ENCODE data around the gene DNER. TPM values are rescaled to one million over a fixed set of nuclear protein-coding genes. Genes with fewer than 3 reads are reported as not detected.

DNER gene
- total RNA-seq, 2 donors from 2014 or later: 2.6 to 6.0 TPM

DNA sequence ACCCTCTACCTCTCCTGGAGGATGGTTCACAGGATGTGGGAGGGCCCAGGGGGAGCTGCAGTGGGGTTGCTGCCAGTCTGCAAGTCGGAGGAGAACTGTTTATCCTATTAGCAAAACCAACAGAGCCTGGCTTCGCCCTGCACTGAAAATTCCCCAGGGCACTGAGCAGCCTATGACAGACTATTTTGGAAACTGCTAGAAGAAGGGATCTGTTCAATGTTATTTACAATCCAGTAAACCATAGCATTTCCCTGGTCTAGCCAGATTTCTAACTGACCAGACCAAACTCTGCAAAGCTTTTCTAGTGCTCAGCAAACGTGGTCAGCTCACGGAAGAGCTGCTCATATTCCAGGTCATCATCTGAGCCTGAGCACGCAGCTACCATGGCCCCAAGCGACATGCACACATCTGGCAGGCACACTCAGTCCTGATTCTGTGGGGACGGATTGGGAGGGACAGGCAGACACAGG lies 378.4 kb downstream of the DNER start:
- no peaks in the 10 kb centered on the region for H3K36me3 ChIP-seq
- 50% methylated on average over 7 of the region's 7 CpGs for WGBS
- H3K4me1 ChIP-seq (replicated peaks): no peaks in the 10 kb centered on the region
- TF ChIP-seq, protein P1, sequence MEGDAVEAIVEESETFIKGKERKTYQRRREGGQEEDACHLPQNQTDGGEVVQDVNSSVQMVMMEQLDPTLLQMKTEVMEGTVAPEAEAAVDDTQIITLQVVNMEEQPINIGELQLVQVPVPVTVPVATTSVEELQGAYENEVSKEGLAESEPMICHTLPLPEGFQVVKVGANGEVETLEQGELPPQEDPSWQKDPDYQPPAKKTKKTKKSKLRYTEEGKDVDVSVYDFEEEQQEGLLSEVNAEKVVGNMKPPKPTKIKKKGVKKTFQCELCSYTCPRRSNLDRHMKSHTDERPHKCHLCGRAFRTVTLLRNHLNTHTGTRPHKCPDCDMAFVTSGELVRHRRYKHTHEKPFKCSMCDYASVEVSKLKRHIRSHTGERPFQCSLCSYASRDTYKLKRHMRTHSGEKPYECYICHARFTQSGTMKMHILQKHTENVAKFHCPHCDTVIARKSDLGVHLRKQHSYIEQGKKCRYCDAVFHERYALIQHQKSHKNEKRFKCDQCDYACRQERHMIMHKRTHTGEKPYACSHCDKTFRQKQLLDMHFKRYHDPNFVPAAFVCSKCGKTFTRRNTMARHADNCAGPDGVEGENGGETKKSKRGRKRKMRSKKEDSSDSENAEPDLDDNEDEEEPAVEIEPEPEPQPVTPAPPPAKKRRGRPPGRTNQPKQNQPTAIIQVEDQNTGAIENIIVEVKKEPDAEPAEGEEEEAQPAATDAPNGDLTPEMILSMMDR (IDR thresholded peaks at IDR 0.05): no peak
- TF ChIP-seq POLR2AphosphoS5 (IDR thresholded peaks at IDR 0.05) (no peak), POLR2A (IDR thresholded peaks at IDR 0.05) (no peak)
- H3K27ac ChIP-seq: no peak overlapping the region
- H3K9me3 ChIP-seq: no peaks in the 10 kb centered on the region
- H3K27me3 ChIP-seq (replicated peaks; ENCODE audit: insufficient read depth): no peaks in the 10 kb centered on the region
- intact Hi-C loops (cut with DNase I): no loop called here
- no peak for DNase-seq (ENCODE audit: low spot score)
- no peak overlapping the region for H3K4me3 ChIP-seq

DNA sequence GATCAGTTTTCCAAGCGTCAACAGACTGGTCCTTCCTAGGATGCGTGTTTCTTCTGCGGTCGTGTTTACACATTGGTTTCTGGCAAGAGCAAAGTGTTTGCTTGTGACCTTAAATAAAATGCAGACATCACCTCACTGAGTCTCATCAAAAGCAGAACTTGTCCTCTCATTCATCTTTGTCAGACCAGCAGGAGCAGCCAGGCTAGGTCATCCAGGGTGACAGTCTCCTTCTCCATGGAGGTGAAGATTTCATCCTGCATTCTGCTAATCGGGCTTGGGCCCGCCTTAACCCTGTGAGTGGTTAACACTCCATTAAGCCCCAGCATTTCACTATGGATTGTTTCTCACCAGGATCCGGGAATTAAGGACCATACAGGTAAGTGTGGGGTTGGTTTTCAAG lies 379.0 kb downstream of the DNER start:
- Histone ChIP-seq H3K36me3 (no peaks in the 10 kb centered on the region), H3K4me1 (replicated peaks) (no peaks in the 10 kb centered on the region), H3K4me3 (no peak overlapping the region), H3K27ac (no peak overlapping the region), H3K27me3 (replicated peaks; ENCODE audit: insufficient read depth) (no peaks in the 10 kb centered on the region), H3K9me3 (no peaks in the 10 kb centered on the region)
- 70% methylated on average over 7 of the region's 7 CpGs for WGBS
- intact Hi-C loops (cut with DNase I): no loop called here
- TF ChIP-seq, protein P1 (IDR thresholded peaks at IDR 0.05): no peak
- TF ChIP-seq POLR2AphosphoS5 (IDR thresholded peaks at IDR 0.05) (no peak), POLR2A (IDR thresholded peaks at IDR 0.05) (no peak)
- DNase-seq (ENCODE audit: low spot score): no peak

DNA sequence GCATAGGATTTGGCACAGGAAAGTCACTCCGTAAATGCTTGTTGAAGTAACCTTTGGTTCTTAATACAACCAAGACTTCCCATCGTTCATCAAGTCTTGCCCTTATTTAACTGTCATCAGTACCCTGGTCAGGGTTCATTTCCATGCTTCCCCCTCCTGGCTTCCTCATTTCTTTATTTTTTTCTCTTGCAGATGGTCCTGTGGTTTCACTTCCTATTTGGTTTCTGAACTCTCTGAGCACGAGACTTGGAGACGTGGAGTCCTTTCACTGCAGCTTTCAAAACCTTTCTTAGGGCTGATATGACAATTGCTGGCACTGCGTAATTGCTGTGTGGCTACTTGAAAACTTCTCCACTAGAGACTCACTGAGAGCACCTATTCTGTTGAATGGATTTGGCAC lies 383.4 kb downstream of the DNER start:
- DNase-seq (ENCODE audit: low spot score): no peak
- TF ChIP-seq POLR2AphosphoS5 (IDR thresholded peaks at IDR 0.05) (no peak), POLR2A (IDR thresholded peaks at IDR 0.05) (no peak)
- TF ChIP-seq, protein P1 (IDR thresholded peaks at IDR 0.05): no peak

DNA sequence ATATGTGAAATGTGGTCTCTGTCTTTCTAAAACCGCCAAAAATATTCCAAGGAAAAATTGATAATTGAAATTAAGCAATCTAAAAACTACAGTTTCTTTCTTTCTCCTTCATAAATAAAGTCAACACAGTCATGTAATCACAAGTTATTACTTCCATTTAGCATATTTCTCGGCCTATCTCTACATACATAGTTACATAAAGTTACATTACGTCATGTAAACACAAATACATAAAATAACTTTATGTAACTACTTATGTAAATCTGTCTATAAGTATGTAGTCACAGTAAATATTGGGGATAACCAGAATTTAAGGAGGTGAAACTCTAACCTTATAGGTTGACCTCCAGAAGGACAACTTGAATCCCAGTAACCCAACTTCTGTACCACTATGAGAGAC lies 394.8 kb downstream of the DNER start:
- TF ChIP-seq POLR2AphosphoS5 (IDR thresholded peaks at IDR 0.05): no peak
- TF ChIP-seq, protein P1 (IDR thresholded peaks at IDR 0.05): no peak
- no peak for TF ChIP-seq POLR2A (IDR thresholded peaks at IDR 0.05)
- no peaks in the 10 kb centered on the region for H3K4me1 ChIP-seq (replicated peaks)
- no peaks in the 10 kb centered on the region for H3K27me3 ChIP-seq (replicated peaks; ENCODE audit: insufficient read depth)
- H3K4me3 ChIP-seq: no peak overlapping the region
- no peaks in the 10 kb centered on the region for H3K36me3 ChIP-seq
- no peak for DNase-seq (ENCODE audit: low spot score)
- WGBS: 90% methylated on average over 3 of the region's 3 CpGs
- no peak overlapping the region for H3K27ac ChIP-seq
- intact Hi-C loops (cut with DNase I): no loop called here
- no peaks in the 10 kb centered on the region for H3K9me3 ChIP-seq

More for the DNA sequence above, 383.4 kb downstream of the DNER start:
- no peaks in the 10 kb centered on the region for H3K27me3 ChIP-seq (replicated peaks; ENCODE audit: insufficient read depth)
- 49% methylated on average over 5 of the region's 5 CpGs for WGBS
- H3K27ac ChIP-seq: no peak overlapping the region
- H3K9me3 ChIP-seq: no peaks in the 10 kb centered on the region
- intact Hi-C loops (cut with DNase I): no loop called here
- H3K36me3 ChIP-seq: no peaks in the 10 kb centered on the region
- no peaks in the 10 kb centered on the region for H3K4me1 ChIP-seq (replicated peaks)
- no peak overlapping the region for H3K4me3 ChIP-seq

DNA sequence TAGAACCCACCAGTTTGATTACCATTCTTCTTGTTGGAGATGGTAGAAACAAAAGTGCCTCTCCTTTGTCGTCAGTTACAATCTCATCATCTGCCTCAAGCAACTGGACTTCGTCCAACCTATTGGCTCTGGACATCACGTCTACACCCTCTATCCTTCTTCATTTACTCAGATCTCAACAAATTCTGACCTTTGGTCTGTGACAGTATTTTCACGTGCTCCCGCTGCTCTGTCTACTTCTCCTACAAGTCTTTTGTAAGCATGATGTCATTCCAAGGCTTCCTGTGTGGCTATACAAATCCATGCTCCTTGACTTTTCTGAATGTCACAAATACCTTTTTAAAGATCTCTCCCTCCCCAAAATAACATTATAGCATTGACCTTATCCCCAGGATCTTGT lies 400.2 kb downstream of the DNER start:
- intact Hi-C loops (cut with DNase I): no loop called here
- TF ChIP-seq, protein P1 (IDR thresholded peaks at IDR 0.05): no peak
- DNase-seq (ENCODE audit: low spot score): no peak
- no peaks in the 10 kb centered on the region for H3K9me3 ChIP-seq
- H3K27ac ChIP-seq: no peak overlapping the region
- H3K4me3 ChIP-seq: no peak overlapping the region
- no peaks in the 10 kb centered on the region for H3K27me3 ChIP-seq (replicated peaks; ENCODE audit: insufficient read depth)
- H3K36me3 ChIP-seq: no peaks in the 10 kb centered on the region
- WGBS: 83% methylated on average over 5 of the region's 5 CpGs
- H3K4me1 ChIP-seq (replicated peaks): no peaks in the 10 kb centered on the region
